ENCODE results near the gene EGFLAM.

- no peak for TF ChIP-seq CTCF (conservative IDR thresholded peaks at IDR 0.05 in 1 of 2, IDR thresholded peaks at IDR 0.05 in 1 of 2; ENCODE audit: extremely low read depth in 1 of 2, insufficient read depth in 1 of 2, low read depth in 1 of 2, low read length in 2 of 2)
- TF ChIP-seq EZH2 (IDR thresholded peaks at IDR 0.05; ENCODE audit: borderline replicate concordance, low read length), result no peak
These were observed 205.5 kb downstream of the EGFLAM start for GRCh38 chr5:38463634-38464521.

Data from mammary epithelial cell (primary cell).